ENCODE data around the gene CYP3A5. TPM values are rescaled to one million over a fixed set of nuclear protein-coding genes. Genes with fewer than 3 reads are reported as not detected.

CYP3A5 gene
- total RNA-seq, 4 donors from 2014 or later, result 0.91 to 4.6 (median 2.3) TPM

GRCh38 chr7:99619571-99620130 lies 60.1 kb downstream of the CYP3A5 start:
- peaks cover 13 to 30% (median 25%) of the 10 kb centered on the region in 4 donors for H3K4me1 ChIP-seq
- H3K9me3 ChIP-seq, result no peaks in the 10 kb centered on the region
- no peak overlapping the region for H3K27ac ChIP-seq (replicated peaks in 1 of 4)
- intact Hi-C loops (cut with DNase I), result loop anchor here (5.0 kb wide), 1 partner anchor 62 kb away; the partner anchor contains the start of gene ZNF655
- no peaks in the 10 kb centered on the region for H3K27me3 ChIP-seq
- peaks cover 56 to 65% (median 63%) of the 10 kb centered on the region in 4 donors for H3K36me3 ChIP-seq
- peak; percentile 72 for DNase-seq (ENCODE audit: extremely low spot score)
- WGBS, result 98% methylated on average over 17 of the region's 18 CpGs
- H3K4me3 ChIP-seq, result no peak overlapping the region
- TF ChIP-seq POLR2AphosphoS5 (IDR thresholded peaks at IDR 0.05), result no peak
- TF ChIP-seq CTCF (IDR thresholded peaks at IDR 0.05), result no peak
- no peak for TF ChIP-seq EP300 (IDR thresholded peaks at IDR 0.05)
- TF ChIP-seq POLR2A (IDR thresholded peaks at IDR 0.05; ENCODE audit: low read depth), result no peak

- peaks cover 13 to 30% (median 25%) of the 10 kb centered on the region in 4 donors for H3K4me1 ChIP-seq
- H3K27me3 ChIP-seq, result no peaks in the 10 kb centered on the region
- no peak for DNase-seq (ENCODE audit: extremely low spot score)
- intact Hi-C loops (cut with DNase I), result loop anchor here (5.0 kb wide), 1 partner anchor 61 kb away; the partner anchor contains the start of gene ZNF655
- peaks cover 47 to 56% (median 53%) of the 10 kb centered on the region in 4 donors for H3K36me3 ChIP-seq
- H3K9me3 ChIP-seq, result no peaks in the 10 kb centered on the region
- TF ChIP-seq EP300 (IDR thresholded peaks at IDR 0.05), result no peak
- no peak for TF ChIP-seq CTCF (IDR thresholded peaks at IDR 0.05)
- TF ChIP-seq POLR2AphosphoS5 (IDR thresholded peaks at IDR 0.05), result no peak
- TF ChIP-seq POLR2A (IDR thresholded peaks at IDR 0.05; ENCODE audit: low read depth), result no peak
- H3K4me3 ChIP-seq, result no peak overlapping the region
- 82% methylated on average over 3 of the region's 3 CpGs for WGBS
- no peak overlapping the region for H3K27ac ChIP-seq (replicated peaks in 1 of 4)
These were observed 61.1 kb downstream of the CYP3A5 start for GRCh38 chr7:99618726-99619125.

- peak overlapping the region; percentile 83 to 93 (median 88) for H3K27ac ChIP-seq (replicated peaks in 1 of 4)
- no peak for DNase-seq (ENCODE audit: extremely low spot score)
- peak overlapping the region; percentile 67 to 98 (median 92) for H3K4me3 ChIP-seq
- WGBS, result 49% methylated on average over 11 of the region's 22 CpGs
- no peaks in the 10 kb centered on the region for H3K27me3 ChIP-seq
- peaks cover 39 to 41% (median 39%) of the 10 kb centered on the region in 4 donors for H3K36me3 ChIP-seq
- intact Hi-C loops (cut with DNase I), result loop anchor here (5.0 kb wide), 1 partner anchor 60 kb away; the partner anchor contains the start of gene ZNF655
- H3K4me1 ChIP-seq, result peaks cover 13 to 30% (median 25%) of the 10 kb centered on the region in 4 donors
- TF ChIP-seq EP300 (IDR thresholded peaks at IDR 0.05), result no peak
- TF ChIP-seq CTCF (IDR thresholded peaks at IDR 0.05), result no peak
- TF ChIP-seq POLR2AphosphoS5 (IDR thresholded peaks at IDR 0.05), result no peak
- TF ChIP-seq POLR2A (IDR thresholded peaks at IDR 0.05; ENCODE audit: low read depth), result no peak
- H3K9me3 ChIP-seq, result no peaks in the 10 kb centered on the region
These were observed 62.5 kb downstream of the CYP3A5 start for GRCh38 chr7:99617192-99617781.

GRCh38 chr7:99616359-99617191 lies 63.2 kb downstream of the CYP3A5 start, which contains the start of gene ZSCAN25:
ZSCAN25 (plus strand) TSS chr7:99616946; CDS start chr7:99619607, 2,661 bp downstream.
- Histone ChIP-seq H3K36me3 (peaks cover 32 to 34% (median 32%) of the 10 kb centered on the region in 4 donors), H3K27ac (replicated peaks in 1 of 4) (peak within 1 kb of the TSS; percentile 83 to 93 (median 88)), H3K4me3 (peak within 1 kb of the TSS; percentile 67 to 98 (median 92)), H3K4me1 (peaks cover 13 to 30% (median 25%) of the 10 kb centered on the region in 4 donors), H3K27me3 (no peaks in the 10 kb centered on the region), H3K9me3 (no peaks in the 10 kb centered on the region)
- WGBS, result 1% methylated on average over 31 of the region's 60 CpGs
- peak; percentile 97 for DNase-seq (ENCODE audit: extremely low spot score)
- peak; percentile 81 to 86 for TF ChIP-seq POLR2AphosphoS5 (IDR thresholded peaks at IDR 0.05)
- peak; percentile 22 to 44 (median 36) for TF ChIP-seq CTCF (IDR thresholded peaks at IDR 0.05)
- no peak for TF ChIP-seq POLR2A (IDR thresholded peaks at IDR 0.05; ENCODE audit: low read depth)
- intact Hi-C loops (cut with DNase I), result loop anchor here (5.0 kb wide), 1 partner anchor 59 kb away; the partner anchor contains the start of gene ZNF655

Data from esophagus muscularis mucosa (tissue), 4 donors.